NCI-H146 (cell line): Measurements from ENCODE around the gene SMIM38.

Experiments
- DNase-seq: peaks from one replicate; lab custom pipeline; 2025; lab: John Stamatoyannopoulos, UW

The SMIM38 gene

GRCh38 chr11:69203381-69203780 is 47.6 kb downstream of the SMIM38 start:
- DNase-seq = no peak

- DNase-seq = no peak
Observed at GRCh38 chr11:69203901-69204245, 48.1 kb downstream of the SMIM38 start.

GRCh38 chr11:69204246-69204940 is 48.7 kb downstream of the SMIM38 start:
- DNase-seq = no peak

- DNase-seq = no peak
Observed at GRCh38 chr11:69204941-69205742, 49.4 kb downstream of the SMIM38 start.
